T-helper 2 cell (primary cell): ENCODE data around the gene RNF150.
"Not testable (repeated sequence)": the region's sequence is repeated elsewhere in the genome, so short reads cannot be mapped to it uniquely, and the experiment has no call there.

Experiments used
- DNase-seq, 5 experiments: peaks; one replicate each; pipeline versions ENCODE4 v3.0.0 to v3.0.0-alpha.2; 2012 to 2022
- total RNA-seq, 2 donors: gene quantifications; one replicate each; lab custom pipeline; 2026; lab: John Stamatoyannopoulos, UW

Gene RNF150
- 0 to 0.61 reads per million in 2 donors for total RNA-seq

DNA sequence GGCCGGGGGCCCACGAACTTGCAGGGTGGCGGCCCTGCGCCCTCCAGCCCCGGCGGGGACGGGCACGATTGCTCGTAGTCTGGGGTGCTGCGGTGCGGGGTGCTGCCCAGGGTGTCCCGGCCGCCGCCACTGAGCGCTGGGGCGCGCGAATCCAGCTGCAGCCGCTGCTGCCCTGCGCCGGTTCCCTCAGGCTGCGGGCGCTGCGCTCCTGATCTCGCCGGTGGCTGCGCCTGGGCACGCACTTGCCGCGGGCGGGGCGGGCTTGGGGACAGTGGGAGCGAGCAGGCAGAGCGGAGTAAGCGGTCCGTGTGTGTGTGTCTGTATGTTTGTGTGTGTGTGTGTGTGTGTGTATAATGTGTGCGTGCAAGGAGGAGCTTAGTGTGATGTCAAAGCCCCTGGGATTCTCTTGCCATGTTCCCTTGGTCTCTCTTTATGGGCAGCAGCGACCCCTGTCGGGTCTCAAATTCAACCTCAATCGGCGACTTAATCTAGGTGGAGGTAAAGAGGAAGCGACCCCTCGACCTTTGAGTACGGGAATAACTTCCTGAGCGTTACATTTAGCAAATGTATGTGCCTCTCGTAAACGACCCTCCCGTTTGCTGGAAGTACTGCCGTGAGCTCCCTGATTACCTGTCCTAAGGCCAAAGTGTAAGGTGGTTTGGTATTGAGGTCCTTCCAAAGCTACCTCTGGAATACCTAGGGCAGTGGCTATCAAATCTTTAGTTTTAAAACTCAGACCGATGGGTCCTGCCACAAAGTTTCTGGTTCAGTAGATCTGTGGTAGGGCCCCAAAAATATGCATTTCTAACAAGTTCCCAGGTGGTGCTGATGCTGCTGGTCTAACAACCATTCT, at the start of gene RNF150:
TSS of gene RNF150 (minus strand) at position 324 of the 853 bp plus-strand sequence.
- peak in 1 of 5 experiments; percentile 48 for DNase-seq

DNA sequence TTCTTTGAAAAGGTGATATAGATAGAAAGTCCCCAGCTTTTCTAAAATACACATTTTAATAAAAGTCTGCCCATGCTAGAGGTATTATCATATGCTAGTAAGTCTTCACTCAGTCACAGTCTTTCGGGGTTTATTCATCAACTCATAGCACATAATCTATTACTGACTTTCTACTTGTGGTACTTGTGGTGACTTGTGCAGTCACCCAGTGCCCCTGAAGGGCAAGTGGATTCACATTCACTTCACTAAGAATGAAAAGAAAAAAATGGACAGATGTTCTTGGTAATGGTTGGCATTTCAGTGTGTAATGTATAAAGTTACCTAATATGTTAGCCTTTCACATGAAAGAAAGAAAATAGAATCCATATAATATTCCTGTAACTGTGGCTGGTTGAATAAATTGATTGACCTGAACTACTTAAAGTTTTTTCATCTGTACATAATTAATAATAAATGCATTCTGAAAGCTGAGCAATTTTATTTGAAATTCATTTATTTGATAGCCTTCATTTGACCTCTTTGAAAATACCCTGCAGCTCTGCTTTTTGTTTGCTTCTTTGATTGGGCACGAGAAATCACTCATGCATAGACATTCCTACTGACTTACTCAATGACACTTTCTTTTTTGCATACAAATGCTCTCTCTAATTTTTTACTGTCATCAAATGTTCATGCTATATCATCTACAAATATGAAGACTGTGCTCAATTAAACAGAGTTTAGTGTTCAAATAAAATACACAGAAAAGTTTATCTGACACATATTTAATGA, 47.9 kb upstream of the RNF150 start:
- peak in 1 of 5 experiments; percentile 1 for DNase-seq

DNA sequence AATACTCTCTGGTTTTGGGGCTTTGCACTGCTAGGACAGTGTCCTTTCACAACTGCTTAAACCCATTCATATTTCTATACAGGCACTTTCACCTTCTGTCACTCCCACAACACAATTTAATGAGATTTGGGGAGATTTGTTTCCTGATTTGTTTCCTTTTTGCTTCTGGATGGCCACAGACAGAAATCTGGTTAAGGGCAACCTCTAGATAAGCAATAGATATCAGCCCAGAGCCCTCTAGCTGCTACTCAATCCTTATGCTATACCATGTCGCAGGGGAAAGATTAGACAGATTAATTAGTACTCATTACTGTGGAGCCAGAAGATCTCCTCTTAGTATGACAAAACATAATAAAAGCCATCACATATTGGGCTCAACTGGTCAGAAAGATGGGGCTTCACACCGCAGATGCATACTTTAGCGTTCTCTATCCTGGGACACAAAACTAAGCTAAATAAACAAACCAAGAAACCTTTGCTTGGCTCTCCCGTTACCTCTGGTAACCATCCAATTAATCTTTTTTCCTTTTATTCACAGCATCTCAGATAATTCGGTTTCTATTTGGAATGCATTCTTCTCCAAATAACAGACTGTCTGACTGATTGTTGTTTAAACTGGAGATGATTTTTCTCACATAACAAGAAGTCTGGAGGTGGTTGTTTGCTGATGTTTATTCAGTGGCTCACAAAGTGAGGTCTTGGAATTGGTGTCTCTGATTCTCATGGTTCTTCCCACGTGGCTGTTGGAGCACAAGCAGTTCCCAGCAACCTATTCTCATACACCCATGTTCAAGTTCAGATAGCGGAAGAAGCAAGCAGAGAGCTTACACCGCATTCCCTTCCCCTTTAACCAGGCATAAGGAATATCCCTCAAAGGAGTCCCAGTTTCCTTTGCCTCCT, 46.5 kb upstream of the RNF150 start:
- DNase-seq, result no peak

DNA sequence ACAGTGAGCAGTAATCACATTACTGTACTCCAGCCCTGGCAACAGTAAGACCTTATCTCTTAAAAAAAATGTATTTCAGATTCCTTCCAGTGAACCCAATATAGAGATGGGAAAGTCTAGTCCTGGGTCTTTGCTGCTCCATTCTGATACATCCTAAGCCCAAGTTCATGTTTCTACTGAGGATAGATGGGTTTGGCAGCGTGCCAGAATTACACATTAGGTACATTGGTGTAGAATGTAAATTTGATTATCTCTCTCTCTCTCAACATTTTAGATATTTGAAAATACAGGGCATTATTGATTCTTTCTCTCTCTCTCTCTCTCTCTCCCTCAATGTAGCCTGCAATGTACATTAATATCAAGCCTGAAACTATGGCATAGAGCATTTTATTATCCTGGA, 43.9 kb upstream of the RNF150 start:
- DNase-seq, result no peak

GRCh38 chr4:141174457-141174856, 41.2 kb upstream of the RNF150 start:
- DNase-seq, result no peak

GRCh38 chr4:141170671-141171070, 37.4 kb upstream of the RNF150 start:
- DNase-seq, result no peak

DNA sequence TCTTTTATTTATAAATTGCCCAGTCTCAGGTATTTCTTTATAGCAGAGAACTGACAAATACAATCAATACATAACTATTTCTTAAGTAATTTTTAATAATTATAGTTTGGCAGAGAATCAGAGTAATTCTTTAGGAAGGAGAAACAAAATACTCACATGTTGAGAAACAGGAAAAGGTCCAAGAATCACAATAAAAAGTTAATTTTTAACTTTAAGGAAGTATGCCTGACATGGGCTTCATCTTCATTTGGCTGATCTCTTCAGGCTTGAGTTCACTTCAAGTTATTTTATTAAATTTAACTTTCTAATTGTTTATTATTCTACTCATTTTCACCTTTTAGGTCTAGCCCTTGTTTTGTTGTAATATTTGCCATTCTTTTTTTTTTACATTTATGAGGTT, 36.1 kb upstream of the RNF150 start:
- no peak for DNase-seq

DNA sequence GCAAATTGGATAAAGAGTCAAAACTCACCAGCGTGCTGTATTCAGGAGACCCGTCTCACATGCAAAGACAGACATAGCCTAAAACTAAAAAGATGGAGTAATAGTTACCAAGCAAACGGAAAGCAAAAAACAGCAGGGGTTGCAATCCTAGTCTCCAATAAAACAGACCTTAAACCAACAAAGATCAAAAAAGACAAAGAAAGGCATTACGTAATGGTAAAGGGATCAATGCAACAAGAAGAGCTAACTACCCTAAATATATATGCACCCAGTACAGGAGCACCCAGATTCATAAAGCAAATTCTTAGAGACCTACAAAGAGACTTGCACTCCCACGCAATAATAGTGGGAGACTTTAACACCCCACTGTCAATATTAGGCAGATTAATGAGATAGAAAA, 31.7 kb upstream of the RNF150 start:
- not testable (repeated sequence) for DNase-seq

- no peak for DNase-seq
Observed at GRCh38 chr4:141159027-141159426, 25.8 kb upstream of the RNF150 start.

GRCh38 chr4:141158219-141158618, 24.9 kb upstream of the RNF150 start:
- DNase-seq, result peak in 1 of 5 experiments; percentile 17

DNA sequence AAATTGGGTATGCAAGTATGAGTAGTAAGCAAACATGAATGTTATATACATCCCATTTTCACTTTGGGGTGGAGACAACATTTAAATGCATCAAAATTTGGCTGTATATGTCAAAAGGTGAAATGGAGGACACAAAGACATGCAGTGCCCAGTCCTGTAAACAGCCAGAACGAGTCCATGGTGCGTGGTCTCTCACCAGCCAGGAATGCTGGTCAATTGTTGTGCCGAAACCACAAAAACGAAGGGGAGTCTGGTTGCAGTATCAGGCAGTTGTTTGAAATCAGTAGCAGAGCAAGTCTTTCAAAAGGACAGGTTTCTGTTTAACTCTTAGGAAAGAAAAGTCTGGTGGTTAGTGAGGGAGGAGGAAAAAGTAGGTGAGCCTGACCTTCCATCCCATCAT, 22.3 kb upstream of the RNF150 start:
- DNase-seq, result no peak

DNA sequence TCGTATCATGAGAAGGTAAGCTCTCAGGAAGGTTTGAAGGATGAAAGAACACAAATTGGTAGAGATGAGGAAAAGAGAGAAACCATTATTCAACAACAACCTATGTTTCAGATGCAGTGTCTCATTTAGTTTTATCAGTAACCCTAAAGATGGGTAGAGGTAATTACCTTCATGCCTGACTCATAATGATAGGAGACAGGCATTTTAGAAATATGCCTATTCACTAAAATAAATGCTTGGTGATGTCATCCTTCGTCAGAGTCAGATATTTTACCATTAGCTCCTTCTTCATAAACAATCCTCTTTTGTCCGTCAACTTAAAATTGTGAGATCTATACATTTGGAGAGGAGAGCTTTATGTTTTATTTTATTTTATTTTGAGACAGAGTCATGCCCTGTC, 21.5 kb upstream of the RNF150 start:
- no peak for DNase-seq

DNA sequence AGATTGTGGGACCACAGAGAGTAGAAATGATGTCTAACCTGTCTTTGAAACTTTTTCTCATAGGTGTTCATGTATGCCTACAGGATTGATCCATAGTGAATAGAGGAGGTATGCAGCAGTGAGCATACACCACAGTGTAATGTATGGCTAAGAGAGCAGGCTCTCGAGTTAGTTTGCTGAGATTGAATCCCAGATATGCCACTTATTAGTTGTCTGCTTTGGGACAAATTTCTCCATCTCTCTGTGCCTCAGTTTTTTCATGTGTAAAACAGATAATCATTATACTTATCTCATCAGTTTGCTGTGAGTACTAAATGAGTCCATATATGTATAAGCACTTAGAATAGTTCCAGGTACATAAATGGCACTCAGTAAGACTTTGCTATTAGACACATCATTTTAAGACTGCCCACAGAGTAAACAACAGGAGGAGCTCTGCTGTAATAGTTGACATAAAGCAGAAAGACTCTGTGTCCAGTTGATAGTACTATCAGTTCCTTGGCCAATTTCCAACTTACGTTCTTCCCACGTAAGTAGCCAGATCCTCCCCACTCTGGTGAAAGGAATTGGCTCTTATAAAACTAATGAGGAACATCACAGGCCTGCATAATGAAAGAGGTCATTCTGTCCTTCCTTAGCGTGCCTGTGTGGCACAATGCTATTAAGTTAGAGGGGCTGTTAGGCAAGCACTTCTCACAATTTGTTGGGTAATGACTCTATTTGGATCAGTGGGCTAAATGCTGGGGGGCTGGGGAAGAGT, 20.7 kb upstream of the RNF150 start:
- no peak for DNase-seq

DNA sequence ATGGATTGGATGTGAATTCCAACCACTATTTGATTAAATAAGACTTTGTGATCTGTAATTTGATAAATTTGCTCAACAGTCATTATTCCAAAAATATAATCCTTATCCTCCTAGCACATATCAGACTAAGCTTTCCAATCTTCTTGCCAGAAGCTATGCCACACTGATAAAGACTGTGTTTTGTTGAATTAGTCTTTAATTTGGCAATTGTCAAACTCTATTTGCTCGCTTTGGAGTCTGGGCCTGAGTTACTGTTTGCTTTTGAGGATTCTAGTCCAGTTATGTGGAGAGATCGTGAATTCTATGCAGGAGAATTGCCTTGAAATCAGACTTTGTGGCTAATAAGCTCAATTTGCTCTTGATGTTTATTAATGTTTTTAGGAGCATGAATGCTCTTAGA, 10.9 kb upstream of the RNF150 start:
- no peak for DNase-seq

- DNase-seq, result no peak
Observed at GRCh38 chr4:141142423-141142822, 9.2 kb upstream of the RNF150 start.

- no peak for DNase-seq
Observed at GRCh38 chr4:141140391-141141200, 7.3 kb upstream of the RNF150 start.

DNA sequence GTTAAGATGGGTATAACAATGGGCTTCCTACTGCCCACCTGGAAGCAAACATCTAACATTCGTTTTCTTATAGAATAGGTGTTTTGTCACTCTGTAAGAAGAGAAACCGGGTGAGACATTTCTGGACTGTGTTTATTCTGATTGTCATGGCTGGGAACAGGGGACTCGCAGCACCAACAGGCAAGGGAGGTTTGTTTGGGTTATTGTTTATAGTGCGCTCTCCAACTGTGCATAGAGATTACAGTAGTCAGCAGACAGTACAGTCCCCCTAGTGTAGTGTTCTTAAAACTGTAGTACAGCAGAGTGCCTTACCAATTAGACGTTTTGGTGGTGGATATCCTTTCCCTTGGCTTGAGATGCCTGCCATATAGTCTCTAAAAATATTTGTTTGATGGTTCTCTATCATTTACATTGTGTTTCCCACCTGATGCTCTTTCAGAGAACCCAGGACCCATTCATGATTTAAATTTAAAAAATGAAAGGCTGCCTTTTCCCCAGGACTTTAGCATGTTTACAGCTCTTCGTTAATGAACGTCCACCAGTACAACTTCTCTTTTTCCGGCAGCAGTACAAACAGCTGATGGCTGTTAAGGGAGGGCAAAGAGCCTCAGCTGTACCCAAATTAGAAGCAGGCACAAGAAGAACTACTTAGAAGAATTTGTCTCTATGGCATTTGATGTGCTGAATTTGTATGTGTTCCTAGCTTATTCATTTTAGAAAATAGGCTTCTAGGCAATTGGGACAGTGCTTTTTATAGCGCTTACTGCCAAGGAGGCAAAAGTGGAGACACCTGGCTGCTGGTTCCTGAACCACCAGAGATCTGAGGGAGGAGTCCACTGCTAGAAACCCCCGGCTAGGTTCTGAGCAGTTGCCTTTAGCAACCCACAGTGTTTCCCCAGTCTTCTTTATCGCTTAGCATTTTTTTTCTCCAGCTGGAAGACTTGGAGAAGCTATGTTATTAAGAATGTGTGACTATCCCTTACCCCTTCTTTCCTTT, 1.0 kb upstream of the RNF150 start:
- no peak for DNase-seq

GRCh38 chr4:141132709-141133145, 542 bp downstream of the RNF150 start:
- no peak for DNase-seq

DNA sequence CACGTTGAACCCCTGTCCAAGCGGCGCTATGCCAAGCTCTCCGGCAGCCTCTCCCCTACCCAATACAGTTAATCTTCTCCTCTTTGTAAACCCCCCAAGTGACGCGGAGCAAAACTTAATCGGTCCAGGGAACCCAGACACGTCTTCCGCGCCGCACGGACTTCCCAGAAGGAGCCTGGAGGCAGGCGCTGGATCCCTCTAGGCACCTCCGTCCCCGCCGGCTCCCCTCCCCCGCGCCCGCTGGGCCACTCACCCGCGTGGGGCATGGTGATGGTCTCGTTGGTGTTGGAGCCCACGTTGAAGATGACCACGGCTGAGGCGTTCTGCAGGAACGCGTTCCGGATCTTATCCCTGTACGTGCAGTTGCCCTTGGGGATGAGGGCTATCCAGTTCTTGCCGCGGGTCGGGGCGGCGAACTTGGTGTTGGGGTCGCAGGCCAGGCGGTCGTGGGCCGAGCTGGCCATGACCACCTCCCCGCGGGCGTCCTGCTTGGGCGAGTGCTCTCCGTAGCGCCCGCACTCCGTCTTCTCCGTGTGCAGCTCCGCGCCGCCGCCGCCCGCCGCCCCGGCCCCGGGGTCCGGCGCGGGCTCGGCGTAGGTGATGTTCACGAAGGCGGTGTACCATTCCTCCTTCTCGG, 1.1 kb downstream of the RNF150 start:
- DNase-seq, result peak in 1 of 5 experiments; percentile 6
